H1 (cell line): ENCODE data around the gene MT1H. TPM values are rescaled to one million over a fixed set of nuclear protein-coding genes. Genes with fewer than 3 reads are reported as not detected.

Experiments used
- CTCF ChIA-PET: fragments of 300-600 bp; sonication (Branson Sonifier 250); formaldehyde crosslinking; loops from one replicate; lab custom pipeline; 2021; ENCODE audit not compliant: partially characterized antibody; lab: Charles Lee
- POLR2A ChIA-PET: fragments of 300-600 bp; sonication (Branson Sonifier 250); formaldehyde crosslinking; loops from one replicate; lab custom pipeline; 2021; ENCODE audit warnings: inconsistent platforms; ENCODE audit not compliant: partially characterized antibody; lab: Charles Lee
- DNase-seq, 2 experiments: peaks; one replicate each; pipeline versions ENCODE4 v3.0.0 to v3.0.0-alpha.2; 2010 to 2022; ENCODE audit warnings: low spot score in 2 of 2, low read depth in 1 of 2, mixed read lengths in 1 of 2
- FAIRE-seq: peaks from 2 replicates; lab custom pipeline; 2011; peaks lifted over from hg19 to GRCh38; lab: Jason Lieb, UNC
- H2AFZ ChIP-seq: 2 replicates; pipeline ENCODE4 v1.8.1; 2012; ENCODE audit warnings: low read length, inconsistent platforms
- H2AK5ac ChIP-seq: 2 replicates; pipeline ENCODE4 v1.6.1; 2013; ENCODE audit warnings: low read depth, low read length
- H2BK120ac ChIP-seq: replicated peaks from 2 replicates; pipeline ENCODE3; 2013; ENCODE audit warnings: low read depth, low read length, inconsistent platforms
- H2BK12ac ChIP-seq: 2 replicates; pipeline ENCODE4 v1.6.1; 2013; ENCODE audit warnings: low read depth, low read length
- H2BK15ac ChIP-seq: 2 replicates; pipeline ENCODE4 v1.6.1; 2013; ENCODE audit warnings: low read length
- H2BK20ac ChIP-seq: 2 replicates; pipeline ENCODE4 v1.6.1; 2013; ENCODE audit warnings: low read length
- H2BK5ac ChIP-seq: 2 replicates; pipeline ENCODE4 v1.6.1; 2013; ENCODE audit warnings: low read depth, low read length
- H3K14ac ChIP-seq: 2 replicates; pipeline ENCODE4 v1.6.1; 2013; ENCODE audit warnings: inconsistent platforms; ENCODE audit not compliant: insufficient read length
- H3K18ac ChIP-seq: 2 replicates; pipeline ENCODE4 v1.6.1; 2013; ENCODE audit warnings: low read length; ENCODE audit errors: extremely low read depth
- H3K23ac ChIP-seq: 2 replicates; pipeline ENCODE4 v1.6.1; 2013; ENCODE audit warnings: inconsistent platforms; ENCODE audit not compliant: insufficient read length
- H3K23me2 ChIP-seq: 2 replicates; pipeline ENCODE4 v1.6.1; 2013; ENCODE audit warnings: low read depth, low read length
- H3K27ac ChIP-seq: 2 replicates; pipeline ENCODE4 v1.6.1; 2011; ENCODE audit warnings: low read depth, low read length, inconsistent platforms
- H3K27me3 ChIP-seq, 4 experiments: replicated peaks in 1 of 4; 1 replicate in 1 of 4; 2 replicates in 3 of 4; pipeline versions ENCODE4 v1.6.1 to v1.8.1; 2011 to 2013; ENCODE audit warnings: low read length in 3 of 4, mild to moderate bottlenecking in 3 of 4, inconsistent platforms in 2 of 4, mixed read lengths in 2 of 4, moderate library complexity in 1 of 4; ENCODE audit not compliant: control insufficient read depth in 3 of 4, insufficient read depth in 3 of 4; ENCODE audit errors: extremely low read depth in 1 of 4
- H3K36me3 ChIP-seq, 4 experiments: 2 replicates each; pipeline versions ENCODE4 v1.6.1 to v1.8.1; 2011 to 2013; ENCODE audit warnings: mild to moderate bottlenecking in 4 of 4, low read length in 3 of 4, moderate library complexity in 2 of 4, control low read depth in 1 of 4, inconsistent platforms in 1 of 4; ENCODE audit not compliant: insufficient read depth in 4 of 4, control insufficient read depth in 2 of 4
- H3K4ac ChIP-seq: replicated peaks from 2 replicates; pipeline ENCODE3; 2013; ENCODE audit warnings: low read length, low read depth, mixed read lengths, inconsistent platforms; ENCODE audit not compliant: insufficient read length
- H3K4me1 ChIP-seq, 4 experiments: replicated peaks in 1 of 4; 1 replicate in 1 of 4; 2 replicates in 3 of 4; pipeline versions ENCODE4 v1.6.1 to v1.8.1; 2011 to 2013; ENCODE audit warnings: low read length in 3 of 4, inconsistent platforms in 2 of 4, mixed read lengths in 1 of 4; ENCODE audit not compliant: insufficient read depth in 4 of 4, control insufficient read depth in 3 of 4
- H3K4me2 ChIP-seq, 2 experiments: 2 replicates each; pipeline versions ENCODE4 v1.6.1 to v1.8.1; 2011 to 2013; ENCODE audit warnings: low read depth in 2 of 2, low read length in 2 of 2, control low read depth in 1 of 2, inconsistent platforms in 1 of 2, mild to moderate bottlenecking in 1 of 2; ENCODE audit not compliant: insufficient read depth in 1 of 2
- H3K4me3 ChIP-seq, 4 experiments: fragments of 200-600, 300-600 bp in 1 of 4; sonication (generic), shearing (Covaris generic), sonication (Bioruptor Twin) in 1 of 4; 2 replicates each; pipeline versions ENCODE4 v1.5.1 to v1.8.1; 2011 to 2016; ENCODE audit warnings: low read length in 4 of 4, low read depth in 3 of 4, control low read depth in 2 of 4, inconsistent platforms in 2 of 4, mild to moderate bottlenecking in 2 of 4, mixed read lengths in 1 of 4, moderate library complexity in 1 of 4; ENCODE audit not compliant: insufficient read depth in 2 of 4; ENCODE audit errors: extremely low read depth in 1 of 4
- H3K56ac ChIP-seq: replicated peaks from 2 replicates; pipeline ENCODE3; 2013; ENCODE audit warnings: low read depth, mild to moderate bottlenecking, mixed read lengths, low read length, inconsistent platforms; ENCODE audit not compliant: insufficient read length
- H3K79me1 ChIP-seq: 2 replicates; pipeline ENCODE4 v1.6.1; 2013; ENCODE audit warnings: low read depth, low read length, control low read depth
- H3K79me2 ChIP-seq, 2 experiments: 2 replicates each; pipeline versions ENCODE4 v1.6.1 to v1.8.1; 2012 to 2013; ENCODE audit warnings: low read length in 2 of 2, mild to moderate bottlenecking in 2 of 2, inconsistent platforms in 1 of 2; ENCODE audit not compliant: insufficient read depth in 2 of 2, control insufficient read depth in 1 of 2
- H3K9ac ChIP-seq, 4 experiments: replicated peaks in 1 of 4; 1 replicate in 1 of 4; 2 replicates in 3 of 4; pipeline versions ENCODE4 v1.6.1 to v1.8.1; 2011 to 2013; ENCODE audit warnings: low read depth in 3 of 4, low read length in 3 of 4, control low read depth in 2 of 4, mild to moderate bottlenecking in 2 of 4, moderate library complexity in 2 of 4, inconsistent platforms in 1 of 4; ENCODE audit errors: extremely low read depth in 1 of 4
- H3K9me3 ChIP-seq, 2 experiments: 2 replicates each; pipeline versions ENCODE4 v1.6.1 to v1.8.1; 2012 to 2013; ENCODE audit warnings: mild to moderate bottlenecking in 2 of 2, moderate library complexity in 2 of 2, control low read depth in 1 of 2, inconsistent platforms in 1 of 2, low read depth in 1 of 2, low read length in 1 of 2, mixed read lengths in 1 of 2; ENCODE audit not compliant: insufficient read depth in 2 of 2
- H4K20me1 ChIP-seq, 2 experiments: replicated peaks in 1 of 2; 2 replicates each; pipeline versions ENCODE3 to v1.8.1; 2011 to 2013; ENCODE audit warnings: inconsistent platforms in 2 of 2, low read length in 2 of 2, mild to moderate bottlenecking in 1 of 2; ENCODE audit not compliant: insufficient read depth in 2 of 2, control insufficient read depth in 1 of 2
- H4K5ac ChIP-seq: 2 replicates; pipeline ENCODE4 v1.6.1; 2013; ENCODE audit warnings: low read length, low read depth, mixed read lengths, inconsistent platforms; ENCODE audit not compliant: insufficient read length
- H4K8ac ChIP-seq: 2 replicates; pipeline ENCODE4 v1.8.0; 2013; ENCODE audit warnings: mild to moderate bottlenecking, moderate library complexity, low read length, inconsistent platforms; ENCODE audit not compliant: insufficient read depth; ENCODE audit errors: extremely low read depth
- H4K91ac ChIP-seq: replicated peaks from 2 replicates; pipeline ENCODE3; 2013; ENCODE audit warnings: low read length, mixed read lengths, inconsistent platforms; ENCODE audit not compliant: insufficient read length
- RFX5 ChIP-seq: IDR thresholded peaks from 2 replicates; pipeline ENCODE4 v1.6.1; 2011; ENCODE audit warnings: low read depth, low read length, improper control_type of control experiment, borderline replicate concordance
- WGBS, 2 experiments: shearing (Covaris generic) in 1 of 2; methylation state at CpG; one replicate each; pipeline versions ENCODE4 v1.1.6 to v1.1.7; 2013 to 2015; ENCODE audit warnings: low lambda C conversion rate in 2 of 2, mixed read lengths in 2 of 2, inconsistent platforms in 1 of 2, low coverage in 1 of 2, missing lambda C conversion rate in 1 of 2; ENCODE audit not compliant: insufficient replicate concordance in 2 of 2, insufficient coverage in 1 of 2, insufficient read length in 1 of 2; ENCODE audit errors: extremely low coverage in 1 of 2, missing lambda C conversion rate in 1 of 2; 5-methylcytosine and 5-hydroxymethylcytosine counted together
- polyA plus RNA-seq, 7 experiments: library from polyadenylated mRNA; depleted of rRNA in 3 of 7; stranded (reverse) in 5 of 7; unstranded in 2 of 7; fragments of >200 nt in 5 of 7; fragments of 200-250 nt in 2 of 7; gene quantifications; 1 replicate in 5 of 7; 2 replicates in 1 of 7; 4 replicates in 1 of 7; pipeline versions ENCODE4 v1.2.1 to v1.2.3, GENCODE V29; 2011 to 2013; ENCODE audit warnings: missing spikeins in 2 of 7, mixed read lengths in 2 of 7
- total RNA-seq: library from RNA; stranded (reverse); fragmentation: NEBNext Ultra II Directional; extraction: Animal tissue kit (Norgen Biotek cat#: 25700); gene quantifications from 2 replicates; pipeline ENCODE4 v1.2.1, GENCODE V29; 2021
- TF ChIP-seq, protein P1 (sequence below), 3 experiments: IDR thresholded peaks; 1 replicate in 2 of 3; 2 replicates in 1 of 3; pipeline versions ENCODE4 v1.5.1 to v1.6.1; 2011; ENCODE audit warnings: low read length in 3 of 3, mild to moderate bottlenecking in 3 of 3, inconsistent platforms in 2 of 3, low read depth in 1 of 3, moderate library complexity in 1 of 3; ENCODE audit not compliant: insufficient read depth in 1 of 3; ENCODE audit errors: control extremely low read depth in 1 of 3

MT1H gene
- total and polyA plus RNA-seq, 2 of the 8 experiments (the other 6 are each of a cell fraction or from before 2014, with no cell fraction given): 11.9 to 95.7 TPM

DNA sequence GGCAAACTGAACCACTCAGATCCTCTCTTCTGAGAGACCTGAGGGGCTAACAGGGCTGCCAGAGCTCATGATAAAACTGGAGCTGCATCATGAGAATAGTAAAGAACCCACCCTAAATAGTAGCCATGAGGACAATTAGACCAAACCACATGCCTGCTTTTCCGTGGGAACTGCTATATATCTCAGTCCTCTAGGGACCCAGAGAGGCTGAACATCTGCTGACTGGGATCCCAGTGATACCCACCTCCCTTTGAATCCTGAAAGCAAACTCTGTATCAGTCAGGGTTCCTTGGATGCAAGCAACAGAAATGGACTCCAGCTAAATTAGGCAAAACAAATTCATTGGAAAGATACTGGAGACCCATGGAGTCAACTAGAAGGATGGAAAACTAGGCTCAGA lies 19.1 kb downstream of the MT1H start:
- TF ChIP-seq, protein P1, sequence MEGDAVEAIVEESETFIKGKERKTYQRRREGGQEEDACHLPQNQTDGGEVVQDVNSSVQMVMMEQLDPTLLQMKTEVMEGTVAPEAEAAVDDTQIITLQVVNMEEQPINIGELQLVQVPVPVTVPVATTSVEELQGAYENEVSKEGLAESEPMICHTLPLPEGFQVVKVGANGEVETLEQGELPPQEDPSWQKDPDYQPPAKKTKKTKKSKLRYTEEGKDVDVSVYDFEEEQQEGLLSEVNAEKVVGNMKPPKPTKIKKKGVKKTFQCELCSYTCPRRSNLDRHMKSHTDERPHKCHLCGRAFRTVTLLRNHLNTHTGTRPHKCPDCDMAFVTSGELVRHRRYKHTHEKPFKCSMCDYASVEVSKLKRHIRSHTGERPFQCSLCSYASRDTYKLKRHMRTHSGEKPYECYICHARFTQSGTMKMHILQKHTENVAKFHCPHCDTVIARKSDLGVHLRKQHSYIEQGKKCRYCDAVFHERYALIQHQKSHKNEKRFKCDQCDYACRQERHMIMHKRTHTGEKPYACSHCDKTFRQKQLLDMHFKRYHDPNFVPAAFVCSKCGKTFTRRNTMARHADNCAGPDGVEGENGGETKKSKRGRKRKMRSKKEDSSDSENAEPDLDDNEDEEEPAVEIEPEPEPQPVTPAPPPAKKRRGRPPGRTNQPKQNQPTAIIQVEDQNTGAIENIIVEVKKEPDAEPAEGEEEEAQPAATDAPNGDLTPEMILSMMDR (IDR thresholded peaks at IDR 0.05; ENCODE audit: control extremely low read depth in 1 of 3, insufficient read depth in 1 of 3, low read depth in 1 of 3, low read length in 3 of 3): peak in 1 of 3 experiments; percentile 14; a peak in 1 of 4 replicates
- no peak for TF ChIP-seq RFX5
- ChIA-PET CTCF (interaction anchor here (0.8 to 2.9 kb wide), 8 partner anchors 9 to 172 kb away, joined by 3 to 10 read pairs (median 4); no protein-coding TSS in a partner anchor), POLR2A (no interaction called here)
- no peak for DNase-seq
- no peak overlapping the region for H4K8ac ChIP-seq
- no peak overlapping the region for H2BK15ac ChIP-seq
- H2BK5ac ChIP-seq: no peak overlapping the region
- H2BK120ac ChIP-seq: no peak overlapping the region
- H3K4ac ChIP-seq: no peak overlapping the region
- no peak overlapping the region for H2AFZ ChIP-seq
- no peak overlapping the region for H3K56ac ChIP-seq
- no peak overlapping the region for H3K4me2 ChIP-seq
- H3K27ac ChIP-seq: no peak overlapping the region
- H3K4me3 ChIP-seq: no peak overlapping the region
- no peak overlapping the region for H2BK12ac ChIP-seq
- H4K20me1 ChIP-seq: no peaks in the 10 kb centered on the region
- H3K23ac ChIP-seq: no peak overlapping the region
- H3K27me3 ChIP-seq: peaks cover 0 to 1% (median under 1%) of the 10 kb centered on the region in 4 experiments; a peak in 3 of 7 replicates
- H3K23me2 ChIP-seq: no peaks in the 10 kb centered on the region
- no peaks in the 10 kb centered on the region for H3K9me3 ChIP-seq
- H3K4me1 ChIP-seq: no peaks in the 10 kb centered on the region; a peak in 1 of 7 replicates
- no peaks in the 10 kb centered on the region for H3K36me3 ChIP-seq
- no peaks in the 10 kb centered on the region for H3K79me2 ChIP-seq
- no peak overlapping the region for H3K18ac ChIP-seq
- no peak overlapping the region for H3K9ac ChIP-seq
- no peak overlapping the region for H2AK5ac ChIP-seq
- H4K91ac ChIP-seq: no peak overlapping the region
- WGBS, 2 experiments: 78% methylated on average over 1 of the region's 1 CpG; no CpG with 5 or more reads in 1 of the 2 experiments
- H3K79me1 ChIP-seq: no peaks in the 10 kb centered on the region
- H2BK20ac ChIP-seq: no peak overlapping the region
- no peak overlapping the region for H3K14ac ChIP-seq
- H4K5ac ChIP-seq: no peak overlapping the region
- FAIRE-seq: no peak
